ENCODE results near the gene KIZ.

KIZ gene

GRCh38 chr20:21289651-21290050 lies 163.8 kb downstream of the KIZ start:
- Histone ChIP-seq H3K4me3 (no peak overlapping the region), H3K4me1 (no peaks in the 10 kb centered on the region), H3K9me3 (peaks cover 0 to 10% (median 0%) of the 10 kb centered on the region in 3 donors), H3K36me3 (no peaks in the 10 kb centered on the region), H3K27ac (no peak overlapping the region), H3K27me3 (no peaks in the 10 kb centered on the region)
- TF ChIP-seq, protein P1, sequence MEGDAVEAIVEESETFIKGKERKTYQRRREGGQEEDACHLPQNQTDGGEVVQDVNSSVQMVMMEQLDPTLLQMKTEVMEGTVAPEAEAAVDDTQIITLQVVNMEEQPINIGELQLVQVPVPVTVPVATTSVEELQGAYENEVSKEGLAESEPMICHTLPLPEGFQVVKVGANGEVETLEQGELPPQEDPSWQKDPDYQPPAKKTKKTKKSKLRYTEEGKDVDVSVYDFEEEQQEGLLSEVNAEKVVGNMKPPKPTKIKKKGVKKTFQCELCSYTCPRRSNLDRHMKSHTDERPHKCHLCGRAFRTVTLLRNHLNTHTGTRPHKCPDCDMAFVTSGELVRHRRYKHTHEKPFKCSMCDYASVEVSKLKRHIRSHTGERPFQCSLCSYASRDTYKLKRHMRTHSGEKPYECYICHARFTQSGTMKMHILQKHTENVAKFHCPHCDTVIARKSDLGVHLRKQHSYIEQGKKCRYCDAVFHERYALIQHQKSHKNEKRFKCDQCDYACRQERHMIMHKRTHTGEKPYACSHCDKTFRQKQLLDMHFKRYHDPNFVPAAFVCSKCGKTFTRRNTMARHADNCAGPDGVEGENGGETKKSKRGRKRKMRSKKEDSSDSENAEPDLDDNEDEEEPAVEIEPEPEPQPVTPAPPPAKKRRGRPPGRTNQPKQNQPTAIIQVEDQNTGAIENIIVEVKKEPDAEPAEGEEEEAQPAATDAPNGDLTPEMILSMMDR (IDR thresholded peaks at IDR 0.05) = no peak
- no peak for DNase-seq
- intact Hi-C loops (cut with DNase I; ENCODE audit: low total_unique reads) = no loop called here

DNA sequence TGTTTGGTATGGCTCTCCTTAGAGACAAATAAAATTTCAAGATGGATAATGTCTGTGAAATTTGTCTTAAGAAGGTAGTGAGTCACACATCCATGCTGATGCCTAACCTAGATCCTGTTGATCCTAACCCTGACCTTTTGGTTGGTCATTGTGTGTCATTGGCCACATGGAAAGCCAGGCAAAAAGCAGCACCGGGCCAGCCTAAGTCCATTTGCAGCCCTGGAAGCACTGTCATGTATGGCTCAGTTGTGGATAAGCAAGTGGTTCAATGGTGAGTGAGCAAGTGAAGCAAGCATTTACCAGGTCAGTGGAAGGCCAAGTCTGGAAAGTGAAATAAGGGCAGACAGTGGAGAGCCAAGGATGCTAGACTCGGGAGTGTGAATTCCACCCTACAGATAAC lies 165.1 kb downstream of the KIZ start:
- DNase-seq = no peak
- H3K36me3 ChIP-seq = no peaks in the 10 kb centered on the region
- no peak overlapping the region for H3K4me3 ChIP-seq
- TF ChIP-seq, protein P1 (IDR thresholded peaks at IDR 0.05) = no peak
- peaks cover 0 to 9% (median 0%) of the 10 kb centered on the region in 3 donors for H3K9me3 ChIP-seq
- intact Hi-C loops (cut with DNase I; ENCODE audit: low total_unique reads) = no loop called here
- H3K4me1 ChIP-seq = no peaks in the 10 kb centered on the region
- no peaks in the 10 kb centered on the region for H3K27me3 ChIP-seq
- no peak overlapping the region for H3K27ac ChIP-seq

DNA sequence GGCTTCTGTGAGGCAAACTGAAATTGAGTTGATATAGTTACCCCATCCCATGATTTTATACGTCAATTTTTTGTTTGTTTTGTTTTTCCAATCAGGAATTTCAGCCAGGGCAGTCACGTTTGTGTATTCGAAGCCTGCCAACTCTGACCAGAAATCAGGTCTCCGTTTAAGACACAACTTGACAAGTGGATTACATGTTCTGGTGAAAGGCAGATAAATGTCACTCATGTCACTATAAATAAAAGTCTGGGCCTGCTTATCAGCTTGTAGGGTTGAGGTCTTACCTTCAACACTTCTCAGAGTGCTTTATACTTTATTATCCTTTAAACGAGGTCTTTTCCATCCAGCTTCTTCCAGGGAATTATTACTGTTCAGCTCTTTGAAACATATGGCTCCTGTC lies 168.9 kb downstream of the KIZ start:
- Histone ChIP-seq H3K27me3 (no peaks in the 10 kb centered on the region), H3K36me3 (no peaks in the 10 kb centered on the region), H3K4me3 (no peak overlapping the region), H3K4me1 (no peaks in the 10 kb centered on the region), H3K27ac (no peak overlapping the region), H3K9me3 (no peaks in the 10 kb centered on the region)
- DNase-seq = no peak
- intact Hi-C loops (cut with DNase I; ENCODE audit: low total_unique reads) = no loop called here
- TF ChIP-seq, protein P1 (IDR thresholded peaks at IDR 0.05) = no peak

Measured in tibial artery (tissue), 4 donors.